CD4-positive, CD25-positive, alpha-beta regulatory T cell (primary cell): ENCODE results near the gene STK32C. TPM values are rescaled to one million over a fixed set of nuclear protein-coding genes. Genes with fewer than 3 reads are reported as not detected.

Experiments used
- ATAC-seq, 2 donors: fragments of 150-1000 bp; cut with Tn5 transposase; one replicate each; pipeline ENCODE4 v1.10.0; 2021; ENCODE audit warnings: low read depth in 2 of 2, moderate number of reproducible peaks in 2 of 2, moderate library complexity in 1 of 2
- DNase-seq, 3 donors: peaks; one replicate each; pipeline versions ENCODE4 v3.0.0 to v3.0.0-alpha.2; 2012 to 2022; ENCODE audit warnings: mixed read lengths in 1 of 3
- H3K27ac ChIP-seq: one replicate; pipeline ENCODE4 v1.7.0; 2013; ENCODE audit warnings: mild to moderate bottlenecking, low read length; ENCODE audit not compliant: insufficient read depth, poor library complexity, severe bottlenecking
- H3K27me3 ChIP-seq: one replicate; pipeline ENCODE4 v1.7.0; 2013; ENCODE audit warnings: low read length; ENCODE audit not compliant: control insufficient read depth, insufficient read depth
- H3K36me3 ChIP-seq: one replicate; pipeline ENCODE4 v1.7.0; 2013; ENCODE audit warnings: mild to moderate bottlenecking, low read length, moderate library complexity; ENCODE audit not compliant: control insufficient read depth, insufficient read depth
- H3K4me1 ChIP-seq: 2 replicates; pipeline ENCODE4 v1.7.0; 2013; ENCODE audit warnings: mild to moderate bottlenecking, low read length; ENCODE audit not compliant: insufficient read depth, control insufficient read depth, poor library complexity, severe bottlenecking
- H3K4me3 ChIP-seq: one replicate; pipeline ENCODE4 v1.7.0; 2013; ENCODE audit warnings: low read depth, mild to moderate bottlenecking, low read length, moderate library complexity
- H3K9me3 ChIP-seq, 2 experiments: 1 replicate in 1 of 2; 2 replicates in 1 of 2; pipeline ENCODE4 v1.7.0; 2013; ENCODE audit warnings: low read length in 2 of 2, mild to moderate bottlenecking in 1 of 2, moderate library complexity in 1 of 2; ENCODE audit not compliant: control insufficient read depth in 2 of 2
- H3K27ac Mint-ChIP-seq, 3 donors: one replicate each; pipeline ENCODE4 v1.8.0; 2020 to 2022; ENCODE audit warnings: mild to moderate bottlenecking in 3 of 3, mixed read lengths in 3 of 3, moderate library complexity in 2 of 3
- H3K27me3 Mint-ChIP-seq: one replicate; pipeline ENCODE4 v1.8.0; 2022; ENCODE audit warnings: mild to moderate bottlenecking, mixed read lengths
- H3K36me3 Mint-ChIP-seq: one replicate; pipeline ENCODE4 v1.8.0; 2020; ENCODE audit warnings: mixed read lengths
- H3K4me1 Mint-ChIP-seq, 4 donors: one replicate each; pipeline ENCODE4 v1.8.0; 2020 to 2022; ENCODE audit warnings: mixed read lengths in 4 of 4, mild to moderate bottlenecking in 1 of 4
- H3K4me3 Mint-ChIP-seq, 4 donors: one replicate each; pipeline ENCODE4 v1.8.0; 2020 to 2022; ENCODE audit warnings: mild to moderate bottlenecking in 4 of 4, mixed read lengths in 4 of 4, moderate library complexity in 3 of 4
- H3K9me3 Mint-ChIP-seq, 7 donors: one replicate each; pipeline ENCODE4 v1.8.0; 2020 to 2022; ENCODE audit warnings: mixed read lengths in 7 of 7, mild to moderate bottlenecking in 3 of 7, moderate library complexity in 2 of 7
- polyA plus RNA-seq, 4 donors: library from polyadenylated mRNA; unstranded; fragments of 300-500 nt; fragmentation: Illumina TruSeq; gene quantifications; one replicate each; pipeline ENCODE4 v1.2.3, GENCODE V29; 2021
- total RNA-seq: library from RNA; stranded (reverse); gene quantifications from one replicate; pipeline ENCODE4 v1.2.3, GENCODE V29; 2022

The STK32C gene
- total and polyA plus RNA-seq, 5 donors from 2014 or later: 3.5 to 7.0 (median 6.6) TPM

GRCh38 chr10:132209130-132209529 lies 98.6 kb downstream of the STK32C start:
- Mint-ChIP-seq H3K4me1 (no peaks in the 10 kb centered on the region), H3K27ac (no peak overlapping the region), H3K27me3 (no peaks in the 10 kb centered on the region), H3K9me3 (peaks cover 0 to 6% (median 0%) of the 10 kb centered on the region in 7 donors), H3K4me3 (no peak overlapping the region), H3K36me3 (peaks cover 11% of the 10 kb centered on the region)
- no peaks in the 10 kb centered on the region for H3K4me1 ChIP-seq
- H3K4me3 ChIP-seq: no peak overlapping the region
- ATAC-seq (no peak), DNase-seq (no peak)
- no peak overlapping the region for H3K27ac ChIP-seq
- H3K27me3 ChIP-seq: no peaks in the 10 kb centered on the region
- H3K36me3 ChIP-seq: no peaks in the 10 kb centered on the region
- no peaks in the 10 kb centered on the region for H3K9me3 ChIP-seq

- H3K4me1 Mint-ChIP-seq: no peaks in the 10 kb centered on the region
- no peak overlapping the region for H3K27ac Mint-ChIP-seq
- Histone ChIP-seq H3K27ac (no peak overlapping the region), H3K27me3 (no peaks in the 10 kb centered on the region), H3K4me1 (no peaks in the 10 kb centered on the region), H3K36me3 (no peaks in the 10 kb centered on the region), H3K4me3 (no peak overlapping the region), H3K9me3 (no peaks in the 10 kb centered on the region)
- no peak overlapping the region for H3K4me3 Mint-ChIP-seq
- DNase-seq: no peak
- H3K36me3 Mint-ChIP-seq: peaks cover 9% of the 10 kb centered on the region
- H3K9me3 Mint-ChIP-seq: peaks cover 0 to 2% (median 0%) of the 10 kb centered on the region in 7 donors
- no peak for ATAC-seq
- no peaks in the 10 kb centered on the region for H3K27me3 Mint-ChIP-seq
Observed at GRCh38 chr10:132208462-132209050, 99.2 kb downstream of the STK32C start.

GRCh38 chr10:132207536-132208461 lies 100.0 kb downstream of the STK32C start:
- H3K27ac Mint-ChIP-seq: no peak overlapping the region
- Histone ChIP-seq H3K9me3 (no peaks in the 10 kb centered on the region), H3K36me3 (no peaks in the 10 kb centered on the region), H3K27me3 (no peaks in the 10 kb centered on the region), H3K4me3 (no peak overlapping the region), H3K27ac (no peak overlapping the region), H3K4me1 (no peaks in the 10 kb centered on the region)
- no peaks in the 10 kb centered on the region for H3K27me3 Mint-ChIP-seq
- peaks cover 7% of the 10 kb centered on the region for H3K36me3 Mint-ChIP-seq
- DNase-seq (no peak), ATAC-seq (no peak)
- no peak overlapping the region for H3K4me3 Mint-ChIP-seq
- peaks cover 0 to 2% (median 0%) of the 10 kb centered on the region in 7 donors for H3K9me3 Mint-ChIP-seq
- H3K4me1 Mint-ChIP-seq: no peaks in the 10 kb centered on the region

GRCh38 chr10:132206806-132207535 lies 100.8 kb downstream of the STK32C start:
- no peaks in the 10 kb centered on the region for H3K4me1 Mint-ChIP-seq
- Histone ChIP-seq H3K36me3 (no peaks in the 10 kb centered on the region), H3K4me1 (no peaks in the 10 kb centered on the region), H3K27ac (no peak overlapping the region), H3K9me3 (no peaks in the 10 kb centered on the region), H3K4me3 (no peak overlapping the region), H3K27me3 (no peaks in the 10 kb centered on the region)
- H3K27me3 Mint-ChIP-seq: no peaks in the 10 kb centered on the region
- no peak overlapping the region for H3K27ac Mint-ChIP-seq
- ATAC-seq: no peak
- peaks cover 0 to 2% (median 0%) of the 10 kb centered on the region in 7 donors for H3K9me3 Mint-ChIP-seq
- H3K36me3 Mint-ChIP-seq: no peaks in the 10 kb centered on the region
- DNase-seq: no peak
- no peak overlapping the region for H3K4me3 Mint-ChIP-seq

DNA sequence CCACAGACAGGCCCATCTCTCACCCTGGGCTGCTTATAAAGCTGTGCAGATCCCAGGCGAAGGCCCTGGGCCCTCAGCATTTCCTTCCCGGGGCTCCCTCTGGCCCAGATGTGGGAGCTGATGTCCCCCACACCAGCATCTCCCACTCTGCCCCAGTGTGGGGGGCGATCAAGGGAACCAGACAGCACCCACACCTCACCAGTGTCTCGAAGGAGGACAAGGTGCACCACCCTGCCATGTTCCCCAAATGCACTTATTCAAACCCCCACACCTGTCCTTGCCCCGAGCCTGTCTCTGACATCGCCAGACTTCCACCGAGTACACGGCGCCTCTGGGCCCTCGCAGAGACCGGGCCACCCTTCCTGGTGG lies 101.4 kb downstream of the STK32C start:
- Mint-ChIP-seq H3K27me3 (no peaks in the 10 kb centered on the region), H3K9me3 (peaks cover 0 to 2% (median 0%) of the 10 kb centered on the region in 7 donors), H3K4me1 (no peaks in the 10 kb centered on the region), H3K36me3 (no peaks in the 10 kb centered on the region), H3K27ac (no peak overlapping the region), H3K4me3 (no peak overlapping the region)
- Histone ChIP-seq H3K27ac (no peak overlapping the region), H3K9me3 (no peaks in the 10 kb centered on the region), H3K4me3 (no peak overlapping the region), H3K27me3 (no peaks in the 10 kb centered on the region), H3K4me1 (no peaks in the 10 kb centered on the region), H3K36me3 (no peaks in the 10 kb centered on the region)
- ATAC-seq (no peak), DNase-seq (no peak)

DNA sequence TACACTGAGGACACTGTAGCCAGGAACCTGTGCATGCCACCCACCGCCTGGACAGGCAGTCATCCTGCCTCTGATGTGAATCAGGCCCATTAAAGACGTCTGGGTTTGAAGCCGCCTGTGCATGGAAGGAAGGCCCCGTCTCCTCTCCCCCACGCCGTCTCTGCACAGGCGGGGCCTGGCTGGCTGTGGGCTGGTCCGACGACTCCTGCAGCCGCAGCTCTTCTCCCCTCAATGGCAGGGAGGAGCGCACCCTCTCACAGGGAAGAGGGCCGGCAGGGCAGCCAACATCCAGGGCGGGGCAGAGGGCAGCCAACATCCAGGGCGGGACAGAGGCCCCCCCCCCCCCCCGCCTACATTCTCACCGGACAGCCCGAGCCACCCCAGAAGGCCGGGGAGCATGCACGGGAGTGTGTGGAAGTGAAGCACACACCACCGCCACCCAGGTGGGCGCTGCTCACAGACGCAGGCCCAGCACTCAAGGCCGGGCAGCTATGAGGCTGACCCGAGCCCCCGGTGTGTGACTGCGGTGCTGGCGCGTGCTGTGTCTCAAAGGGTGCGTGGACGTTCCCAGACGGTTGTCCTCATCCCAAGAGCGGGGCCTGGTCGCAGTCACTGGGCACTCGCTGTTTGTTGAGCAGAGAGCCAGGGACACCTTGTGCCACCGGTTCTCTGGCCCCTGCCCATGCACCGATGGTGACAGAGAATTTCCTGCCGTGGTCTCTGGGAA lies 101.9 kb downstream of the STK32C start:
- Histone ChIP-seq H3K4me1 (no peaks in the 10 kb centered on the region), H3K36me3 (no peaks in the 10 kb centered on the region), H3K27ac (no peak overlapping the region), H3K9me3 (no peaks in the 10 kb centered on the region), H3K27me3 (no peaks in the 10 kb centered on the region), H3K4me3 (no peak overlapping the region)
- H3K36me3 Mint-ChIP-seq: no peaks in the 10 kb centered on the region
- ATAC-seq (no peak), DNase-seq (no peak)
- H3K4me1 Mint-ChIP-seq: no peaks in the 10 kb centered on the region
- peaks cover 0 to 2% (median 0%) of the 10 kb centered on the region in 7 donors for H3K9me3 Mint-ChIP-seq
- H3K27me3 Mint-ChIP-seq: no peaks in the 10 kb centered on the region
- no peak overlapping the region for H3K27ac Mint-ChIP-seq
- no peak overlapping the region for H3K4me3 Mint-ChIP-seq

GRCh38 chr10:132204781-132205473 lies 102.8 kb downstream of the STK32C start:
- no peak overlapping the region for H3K4me3 Mint-ChIP-seq

More at GRCh38 chr10:132204781-132205473, 102.8 kb downstream of the STK32C start:
- no peaks in the 10 kb centered on the region for H3K4me1 Mint-ChIP-seq
- no peak overlapping the region for H3K27ac ChIP-seq
- no peaks in the 10 kb centered on the region for H3K4me1 ChIP-seq
- H3K9me3 ChIP-seq: no peaks in the 10 kb centered on the region
- no peaks in the 10 kb centered on the region for H3K36me3 Mint-ChIP-seq
- no peak overlapping the region for H3K4me3 ChIP-seq
- ATAC-seq: no peak
- no peaks in the 10 kb centered on the region for H3K36me3 ChIP-seq
- no peak overlapping the region for H3K27ac Mint-ChIP-seq
- no peaks in the 10 kb centered on the region for H3K9me3 Mint-ChIP-seq
- H3K27me3 Mint-ChIP-seq: no peaks in the 10 kb centered on the region
- no peaks in the 10 kb centered on the region for H3K27me3 ChIP-seq
- no peak for DNase-seq
